ENCODE results near the gene BACH1. TPM values are rescaled to one million over a fixed set of nuclear protein-coding genes. Genes with fewer than 3 reads are reported as not detected.

BACH1 gene
- total RNA-seq, 2 donors from 2014 or later = 33.2 to 66.9 TPM

- H3K27me3 ChIP-seq = no peaks in the 10 kb centered on the region
- TF ChIP-seq CTCF (IDR thresholded peaks at IDR 0.05) = no peak
- no peak for DNase-seq
- H3K4me1 ChIP-seq = no peaks in the 10 kb centered on the region
- no peak overlapping the region for H3K4me3 ChIP-seq
- H3K36me3 ChIP-seq = no peaks in the 10 kb centered on the region
- H3K27ac ChIP-seq = no peak overlapping the region
- H3K9me3 ChIP-seq = no peaks in the 10 kb centered on the region
- H3K9ac ChIP-seq (ENCODE audit: low read depth in 2 of 2, low read length in 2 of 2) = no peak overlapping the region
- intact Hi-C loops (cut with DNase I) = no loop called here
Observed at GRCh38 chr21:29315131-29315749, 16.5 kb downstream of the BACH1 start.

GRCh38 chr21:29316029-29316742 is 17.5 kb downstream of the BACH1 start:
- H3K4me3 ChIP-seq = no peak overlapping the region
- H3K27ac ChIP-seq = no peak overlapping the region
- no peak overlapping the region for H3K9ac ChIP-seq (ENCODE audit: low read depth in 2 of 2, low read length in 2 of 2)
- no peak for DNase-seq
- H3K27me3 ChIP-seq = no peaks in the 10 kb centered on the region
- intact Hi-C loops (cut with DNase I) = no loop called here
- H3K9me3 ChIP-seq = no peaks in the 10 kb centered on the region
- no peaks in the 10 kb centered on the region for H3K36me3 ChIP-seq
- H3K4me1 ChIP-seq = no peaks in the 10 kb centered on the region
- no peak for TF ChIP-seq CTCF (IDR thresholded peaks at IDR 0.05)

GRCh38 chr21:29316806-29317205 is 18.1 kb downstream of the BACH1 start:
- TF ChIP-seq CTCF (IDR thresholded peaks at IDR 0.05) = no peak
- no peak for DNase-seq
- intact Hi-C loops (cut with DNase I) = no loop called here
- no peak overlapping the region for H3K27ac ChIP-seq
- no peak overlapping the region for H3K4me3 ChIP-seq
- no peak overlapping the region for H3K9ac ChIP-seq (ENCODE audit: low read depth in 2 of 2, low read length in 2 of 2)
- H3K4me1 ChIP-seq = no peaks in the 10 kb centered on the region
- H3K27me3 ChIP-seq = no peaks in the 10 kb centered on the region
- H3K9me3 ChIP-seq = no peaks in the 10 kb centered on the region
- no peaks in the 10 kb centered on the region for H3K36me3 ChIP-seq

- H3K4me3 ChIP-seq = no peak overlapping the region
- DNase-seq = no peak
- H3K36me3 ChIP-seq = no peaks in the 10 kb centered on the region
- H3K4me1 ChIP-seq = no peaks in the 10 kb centered on the region
- no peak overlapping the region for H3K27ac ChIP-seq
- intact Hi-C loops (cut with DNase I) = no loop called here
- TF ChIP-seq CTCF (IDR thresholded peaks at IDR 0.05) = no peak
- H3K9me3 ChIP-seq = no peaks in the 10 kb centered on the region
- H3K9ac ChIP-seq (ENCODE audit: low read depth in 2 of 2, low read length in 2 of 2) = no peak overlapping the region
- no peaks in the 10 kb centered on the region for H3K27me3 ChIP-seq
Observed at GRCh38 chr21:29318354-29318753, 19.6 kb downstream of the BACH1 start.

- no peak overlapping the region for H3K9ac ChIP-seq (ENCODE audit: low read depth in 2 of 2, low read length in 2 of 2)
- no peak overlapping the region for H3K4me3 ChIP-seq
- no peak overlapping the region for H3K27ac ChIP-seq
- intact Hi-C loops (cut with DNase I) = no loop called here
- TF ChIP-seq CTCF (IDR thresholded peaks at IDR 0.05) = no peak
- no peaks in the 10 kb centered on the region for H3K4me1 ChIP-seq
- H3K36me3 ChIP-seq = no peaks in the 10 kb centered on the region
- DNase-seq = no peak
- no peaks in the 10 kb centered on the region for H3K27me3 ChIP-seq
- H3K9me3 ChIP-seq = no peaks in the 10 kb centered on the region
Observed at GRCh38 chr21:29320031-29320430, 21.3 kb downstream of the BACH1 start.

Measured in colonic mucosa (tissue), 4 donors.